Right atrium auricular region (tissue), 2 donors: ENCODE data around the gene USP49. TPM values are rescaled to one million over a fixed set of nuclear protein-coding genes. Genes with fewer than 3 reads are reported as not detected.
A peak's percentile ranks its signal among the peaks of the same experiment; 100 is the strongest.

Source experiments
- DNase-seq: peaks from one replicate; pipeline ENCODE4 v3.0.0-alpha.2; 2019; ENCODE audit warnings: low spot score
- H3K27ac ChIP-seq, 2 donors: fragments of 200-600 bp; sonication (generic); 1 replicate in 1 of 2; 2 replicates in 1 of 2; pipeline ENCODE4 v1.5.1; 2016 to 2019
- H3K27me3 ChIP-seq, 2 donors: fragments of 200-600 bp; sonication (generic); one replicate each; pipeline versions ENCODE4 v1.5.1 to v1.6.0; 2017 to 2019
- H3K36me3 ChIP-seq: fragments of 200-600 bp; sonication (generic); one replicate; pipeline ENCODE4 v1.5.1; 2016
- H3K4me1 ChIP-seq, 2 donors: fragments of 200-600 bp; sonication (generic); one replicate each; pipeline versions ENCODE4 v1.5.1 to v1.6.0; 2017 to 2019
- H3K4me3 ChIP-seq, 2 donors: fragments of 200-600 bp; sonication (generic); 1 replicate in 1 of 2; 2 replicates in 1 of 2; pipeline ENCODE4 v1.5.1; 2017 to 2019; ENCODE audit warnings: mild to moderate bottlenecking in 1 of 2, moderate library complexity in 1 of 2
- H3K9me3 ChIP-seq, 2 donors: fragments of 200-600 bp; sonication (generic); one replicate each; pipeline ENCODE4 v1.5.1; 2019
- CTCF ChIP-seq, 2 donors: fragments of 200-600 bp; sonication (generic); IDR thresholded peaks; one replicate each; pipeline ENCODE4 v1.5.1; 2019; ENCODE audit warnings: antibody characterized with exemption in 2 of 2
- total RNA-seq, 2 donors: library from RNA; depleted of rRNA; stranded (reverse); fragments of >200 nt; gene quantifications; one replicate each; pipeline ENCODE4 v1.1.0, GENCODE V29; 2016

USP49 gene
- total RNA-seq, 2 donors from 2014 or later, result 1.3 to 1.7 TPM

GRCh38 chr6:41787219-41787917 is 107.8 kb downstream of the USP49 start, which contains the start of gene TOMM6:
TSS of gene TOMM6 (plus strand) at chr6:41787694. CDS start at chr6:41787698, 4 bp downstream.
- peak; percentile 68 to 88 for TF ChIP-seq CTCF (IDR thresholded peaks at IDR 0.05)
- DNase-seq, result peak; percentile 95
- no peaks in the 10 kb centered on the region for H3K27me3 ChIP-seq
- H3K4me1 ChIP-seq, result peaks cover 0 to 52% of the 10 kb centered on the region in 2 donors
- H3K9me3 ChIP-seq, result no peaks in the 10 kb centered on the region
- peak within 1 kb of the TSS; percentile 88 to 96 for H3K27ac ChIP-seq
- peaks cover 31% of the 10 kb centered on the region for H3K36me3 ChIP-seq
- H3K4me3 ChIP-seq, result peak within 1 kb of the TSS; percentile 80 to 81

- peak overlapping the region; percentile 80 to 81 for H3K4me3 ChIP-seq
- peaks cover 0 to 50% of the 10 kb centered on the region in 2 donors for H3K4me1 ChIP-seq
- DNase-seq, result peak; percentile 86
- peaks cover 24% of the 10 kb centered on the region for H3K36me3 ChIP-seq
- H3K27me3 ChIP-seq, result no peaks in the 10 kb centered on the region
- H3K27ac ChIP-seq, result peak overlapping the region; percentile 88 to 96
- H3K9me3 ChIP-seq, result no peaks in the 10 kb centered on the region
- peak; percentile 92 to 96 for TF ChIP-seq CTCF (IDR thresholded peaks at IDR 0.05)
Observed at GRCh38 chr6:41786451-41787218, 108.5 kb downstream of the USP49 start.

- H3K9me3 ChIP-seq, result no peaks in the 10 kb centered on the region
- no peak for TF ChIP-seq CTCF (IDR thresholded peaks at IDR 0.05)
- peaks cover 0 to 52% of the 10 kb centered on the region in 2 donors for H3K4me1 ChIP-seq
- H3K27me3 ChIP-seq, result no peaks in the 10 kb centered on the region
- H3K4me3 ChIP-seq, result peak overlapping the region; percentile 80 to 81
- H3K36me3 ChIP-seq, result peaks cover 16% of the 10 kb centered on the region
- peak overlapping the region; percentile 88 to 96 for H3K27ac ChIP-seq
- no peak for DNase-seq
Observed at GRCh38 chr6:41785689-41786450, 109.3 kb downstream of the USP49 start.

- Histone ChIP-seq H3K27me3 (no peaks in the 10 kb centered on the region), H3K4me3 (no peak overlapping the region), H3K4me1 (peaks cover 0 to 54% of the 10 kb centered on the region in 2 donors), H3K27ac (no peak overlapping the region), H3K36me3 (peaks cover 13% of the 10 kb centered on the region), H3K9me3 (no peaks in the 10 kb centered on the region)
- DNase-seq, result no peak
- TF ChIP-seq CTCF (IDR thresholded peaks at IDR 0.05), result no peak
Observed at GRCh38 chr6:41785254-41785653, 109.9 kb downstream of the USP49 start.

- H3K4me1 ChIP-seq, result peaks cover 0 to 54% of the 10 kb centered on the region in 2 donors
- H3K27me3 ChIP-seq, result no peaks in the 10 kb centered on the region
- no peak overlapping the region for H3K4me3 ChIP-seq
- TF ChIP-seq CTCF (IDR thresholded peaks at IDR 0.05), result no peak
- H3K9me3 ChIP-seq, result no peaks in the 10 kb centered on the region
- no peak for DNase-seq
- peaks cover 9% of the 10 kb centered on the region for H3K36me3 ChIP-seq
- H3K27ac ChIP-seq, result no peak overlapping the region
Observed at GRCh38 chr6:41784581-41785171, 110.5 kb downstream of the USP49 start.
